ENCODE data around the gene MYBPC2.

DNA sequence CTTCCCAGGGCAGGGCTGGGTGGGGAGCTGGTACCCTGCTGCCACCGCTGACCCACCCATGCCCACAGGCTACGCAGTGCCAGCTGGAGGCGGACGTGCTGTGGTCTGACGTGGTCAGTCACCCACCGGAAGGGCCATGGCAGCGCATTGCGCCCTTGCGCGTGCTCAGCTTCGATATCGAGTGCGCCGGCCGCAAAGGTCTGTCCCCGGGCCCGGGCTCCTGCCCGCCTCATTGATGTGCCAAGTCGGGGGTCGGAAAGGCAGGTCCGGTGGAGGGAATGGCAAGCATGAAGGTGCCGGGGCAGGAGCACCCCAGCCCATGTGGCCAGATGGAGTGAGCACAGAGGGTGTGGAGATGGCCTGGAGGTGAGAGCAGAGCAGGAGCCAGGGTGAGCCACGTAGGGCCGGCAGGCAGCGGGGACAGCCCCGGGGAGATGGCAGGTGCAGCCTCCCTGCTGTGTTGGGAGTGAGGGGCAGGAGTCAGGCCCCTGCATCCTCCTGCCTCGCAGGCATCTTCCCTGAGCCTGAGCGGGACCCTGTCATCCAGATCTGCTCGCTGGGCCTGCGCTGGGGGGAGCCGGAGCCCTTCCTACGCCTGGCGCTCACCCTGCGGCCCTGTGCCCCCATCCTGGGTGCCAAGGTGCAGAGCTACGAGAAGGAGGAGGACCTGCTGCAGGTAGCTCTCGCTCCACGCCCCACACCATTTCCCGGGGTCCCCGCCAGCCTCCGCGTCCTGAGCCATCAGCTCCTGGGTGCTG lies 30.0 kb upstream of the MYBPC2 start:
- TF ChIP-seq CTCF (IDR thresholded peaks at IDR 0.05) (no peak), POLR2AphosphoS5 (IDR thresholded peaks at IDR 0.05; ENCODE audit: low read depth, low read length) (no peak)
